GM23338 (cell line): ENCODE data around the gene AGXT. TPM values are rescaled to one million over a fixed set of nuclear protein-coding genes. Genes with fewer than 3 reads are reported as not detected.

Experiments
- ATAC-seq: fragments of 200-7000 bp; cut with Tn5 transposase; 3 replicates; pipeline ENCODE4 v1.9.1; 2020
- DNase-seq: peaks from one replicate; pipeline ENCODE4 v3.0.0-alpha.2; 2015; ENCODE audit warnings: low spot score
- H2AFZ ChIP-seq: fragments of 200-600 bp; sonication (generic); 2 replicates; pipeline ENCODE4 v1.8.0; 2016; ENCODE audit warnings: antibody characterized with exemption, mild to moderate bottlenecking, moderate library complexity
- H3F3A ChIP-seq: fragments of 200-600 bp; sonication (generic); replicated peaks from 2 replicates; pipeline ENCODE4 v1.8.0; 2017; ENCODE audit warnings: antibody characterized with exemption, mixed run types, low read depth
- H3K27ac ChIP-seq: fragments of 200-600 bp; sonication (generic); 2 replicates; pipeline ENCODE4 v1.6.1; 2016; ENCODE audit warnings: low read depth
- H3K27me3 ChIP-seq: fragments of 200-600 bp; sonication (generic); 2 replicates; pipeline ENCODE4 v1.8.0; 2016; ENCODE audit warnings: mild to moderate bottlenecking, mixed run types, moderate library complexity; ENCODE audit not compliant: insufficient read depth
- H3K36me3 ChIP-seq: fragments of 200-600 bp; sonication (generic); 2 replicates; pipeline ENCODE4 v1.8.0; 2016; ENCODE audit warnings: mild to moderate bottlenecking; ENCODE audit not compliant: insufficient read depth
- H3K4me1 ChIP-seq: fragments of 200-600 bp; sonication (generic); 2 replicates; pipeline ENCODE4 v1.8.0; 2016; ENCODE audit warnings: mild to moderate bottlenecking, moderate library complexity; ENCODE audit not compliant: insufficient read depth
- H3K4me2 ChIP-seq: fragments of 200-600 bp; sonication (generic); 2 replicates; pipeline ENCODE4 v1.7.1; 2017; ENCODE audit warnings: mixed run types
- H3K4me3 ChIP-seq: fragments of 200-600 bp; sonication (generic); 2 replicates; pipeline ENCODE4 v1.6.1; 2016; ENCODE audit warnings: mixed run types
- H3K79me2 ChIP-seq: fragments of 200-600 bp; sonication (generic); replicated peaks from 2 replicates; pipeline ENCODE4 v1.8.0; 2017; ENCODE audit warnings: mild to moderate bottlenecking; ENCODE audit not compliant: insufficient read depth
- H3K9me2 ChIP-seq: fragments of 200-600 bp; sonication (generic); 2 replicates; pipeline ENCODE4 v1.8.0; 2017; ENCODE audit not compliant: insufficient read depth
- H4K20me1 ChIP-seq: fragments of 200-600 bp; sonication (generic); replicated peaks from 2 replicates; pipeline ENCODE4 v1.8.0; 2017; ENCODE audit warnings: mild to moderate bottlenecking; ENCODE audit not compliant: insufficient read depth
- H3K27ac Mint-ChIP-seq: 2 replicates; pipeline ENCODE4 v1.8.0; 2020; ENCODE audit warnings: inconsistent platforms, mild to moderate bottlenecking, moderate library complexity, mixed read lengths
- H3K27me3 Mint-ChIP-seq: 3 replicates; pipeline ENCODE4 v1.8.0; 2022; ENCODE audit warnings: low read depth, mild to moderate bottlenecking, moderate library complexity, mixed read lengths, inconsistent platforms; ENCODE audit not compliant: insufficient read depth, poor library complexity
- H3K36me3 Mint-ChIP-seq: 3 replicates; pipeline ENCODE4 v1.8.0; 2021; ENCODE audit warnings: low read depth, mild to moderate bottlenecking, inconsistent platforms, moderate library complexity, mixed read lengths
- H3K4me1 Mint-ChIP-seq: 3 replicates; pipeline ENCODE4 v1.8.0; 2020; ENCODE audit warnings: mild to moderate bottlenecking, inconsistent platforms, mixed read lengths
- H3K4me3 Mint-ChIP-seq: 3 replicates; pipeline ENCODE4 v1.8.0; 2021; ENCODE audit warnings: moderate library complexity, mild to moderate bottlenecking, inconsistent platforms, mixed read lengths
- H3K9me3 Mint-ChIP-seq: 3 replicates; pipeline ENCODE4 v1.8.0; 2020; ENCODE audit warnings: moderate library complexity, mild to moderate bottlenecking, inconsistent platforms, mixed read lengths
- EZH2phosphoT487 ChIP-seq: fragments of 200-600 bp; sonication (generic); IDR thresholded peaks from one replicate; pipeline ENCODE4 v1.8.1; 2018; ENCODE audit warnings: antibody characterized with exemption; ENCODE audit not compliant: unreplicated experiment
- JUNB ChIP-seq: IDR thresholded peaks from one replicate; pipeline ENCODE4 v1.6.1; 2016; ENCODE audit warnings: antibody characterized with exemption; ENCODE audit not compliant: unreplicated experiment
- NANOG ChIP-seq: IDR thresholded peaks from 2 replicates; pipeline ENCODE4 v1.6.1; 2016; ENCODE audit warnings: antibody characterized with exemption, borderline replicate concordance
- POLR2AphosphoS5 ChIP-seq: IDR thresholded peaks from 2 replicates; pipeline ENCODE4 v1.6.1; 2016; ENCODE audit warnings: antibody characterized with exemption, low read depth
- STAT1 ChIP-seq: IDR thresholded peaks from one replicate; pipeline ENCODE4 v1.6.1; 2016; ENCODE audit warnings: antibody characterized with exemption; ENCODE audit not compliant: unreplicated experiment
- ZNF114 ChIP-seq: fragments of 250-450 bp; sonication (Bioruptor Pico); IDR thresholded peaks from 2 replicates; pipeline ENCODE4 v1.5.0; 2020; ENCODE audit warnings: mild to moderate bottlenecking, moderate library complexity
- ZNF331 ChIP-seq: fragments of 250-450 bp; sonication (Bioruptor Pico); IDR thresholded peaks from 2 replicates; pipeline ENCODE4 v1.5.0; 2020; ENCODE audit warnings: low read depth, mild to moderate bottlenecking, moderate library complexity
- polyA plus RNA-seq: library from polyadenylated mRNA; unstranded; fragments of >200 nt; fragmentation: Nextera tagmentation; extraction: Ambion mirVana; gene quantifications from 2 replicates; pipeline ENCODE4 v1.2.1, GENCODE V29; 2016
- total RNA-seq: library from RNA; depleted of rRNA; stranded (reverse); fragments of >200 nt; shearing (Covaris generic); gene quantifications from 2 replicates; pipeline ENCODE4 v1.2.3, GENCODE V29; 2014
- TF ChIP-seq, protein P1 (sequence below): IDR thresholded peaks from one replicate; pipeline ENCODE4 v1.6.1; 2018; ENCODE audit warnings: antibody characterized with exemption; ENCODE audit not compliant: unreplicated experiment
- TF ChIP-seq, protein P2 (sequence below): IDR thresholded peaks from 2 replicates; pipeline ENCODE4 v1.6.1; 2016; ENCODE audit warnings: antibody characterized with exemption
- TF ChIP-seq, protein P3 (sequence below), 2 experiments: fragments of 200-600 bp in 1 of 2; sonication (generic) in 1 of 2; conservative IDR thresholded peaks; 2 replicates each; pipeline versions ENCODE4 v1.5.1 to v1.6.1; 2016 to 2017; ENCODE audit warnings: antibody characterized with exemption in 2 of 2, low read depth in 2 of 2, mild to moderate bottlenecking in 2 of 2, moderate library complexity in 1 of 2

The AGXT gene
- total and polyA plus RNA-seq, 2 experiments from 2014 or later: not detected

DNA sequence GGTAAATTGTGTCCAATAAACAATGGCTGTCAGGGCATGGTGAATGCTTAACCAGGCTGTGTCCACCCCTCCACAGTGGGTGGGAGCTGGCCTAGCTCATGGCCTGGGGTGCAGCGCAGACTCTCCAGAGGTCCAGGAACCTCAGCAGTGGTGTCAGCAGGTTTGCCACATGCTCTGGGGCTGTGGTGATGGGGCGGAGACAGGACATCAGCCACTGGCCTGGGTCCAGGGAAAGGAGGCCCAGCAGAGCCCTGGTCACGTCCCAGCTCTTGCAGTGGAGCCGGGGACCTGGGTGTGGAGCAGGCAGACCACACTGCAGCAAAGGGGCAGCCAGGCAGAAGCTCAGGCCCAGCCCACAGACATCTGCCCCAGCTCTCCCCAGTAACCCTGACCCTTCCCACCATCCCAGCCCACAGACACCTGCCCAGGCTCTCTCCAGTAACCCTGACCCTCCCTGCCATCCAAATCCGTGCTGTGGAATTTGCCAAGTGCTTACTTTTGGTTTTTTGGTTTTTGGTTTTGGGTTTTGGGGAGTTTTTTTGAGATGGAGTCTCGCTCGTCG lies 34.8 kb upstream of the AGXT start (continued):
- TF ChIP-seq, protein P1, sequence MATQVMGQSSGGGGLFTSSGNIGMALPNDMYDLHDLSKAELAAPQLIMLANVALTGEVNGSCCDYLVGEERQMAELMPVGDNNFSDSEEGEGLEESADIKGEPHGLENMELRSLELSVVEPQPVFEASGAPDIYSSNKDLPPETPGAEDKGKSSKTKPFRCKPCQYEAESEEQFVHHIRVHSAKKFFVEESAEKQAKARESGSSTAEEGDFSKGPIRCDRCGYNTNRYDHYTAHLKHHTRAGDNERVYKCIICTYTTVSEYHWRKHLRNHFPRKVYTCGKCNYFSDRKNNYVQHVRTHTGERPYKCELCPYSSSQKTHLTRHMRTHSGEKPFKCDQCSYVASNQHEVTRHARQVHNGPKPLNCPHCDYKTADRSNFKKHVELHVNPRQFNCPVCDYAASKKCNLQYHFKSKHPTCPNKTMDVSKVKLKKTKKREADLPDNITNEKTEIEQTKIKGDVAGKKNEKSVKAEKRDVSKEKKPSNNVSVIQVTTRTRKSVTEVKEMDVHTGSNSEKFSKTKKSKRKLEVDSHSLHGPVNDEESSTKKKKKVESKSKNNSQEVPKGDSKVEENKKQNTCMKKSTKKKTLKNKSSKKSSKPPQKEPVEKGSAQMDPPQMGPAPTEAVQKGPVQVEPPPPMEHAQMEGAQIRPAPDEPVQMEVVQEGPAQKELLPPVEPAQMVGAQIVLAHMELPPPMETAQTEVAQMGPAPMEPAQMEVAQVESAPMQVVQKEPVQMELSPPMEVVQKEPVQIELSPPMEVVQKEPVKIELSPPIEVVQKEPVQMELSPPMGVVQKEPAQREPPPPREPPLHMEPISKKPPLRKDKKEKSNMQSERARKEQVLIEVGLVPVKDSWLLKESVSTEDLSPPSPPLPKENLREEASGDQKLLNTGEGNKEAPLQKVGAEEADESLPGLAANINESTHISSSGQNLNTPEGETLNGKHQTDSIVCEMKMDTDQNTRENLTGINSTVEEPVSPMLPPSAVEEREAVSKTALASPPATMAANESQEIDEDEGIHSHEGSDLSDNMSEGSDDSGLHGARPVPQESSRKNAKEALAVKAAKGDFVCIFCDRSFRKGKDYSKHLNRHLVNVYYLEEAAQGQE: no peak
- TF ChIP-seq JUNB (no peak), ZNF114 (CRISPR knock-in tag) (no peak), STAT1 (no peak), ZNF331 (CRISPR knock-in tag) (no peak), POLR2AphosphoS5 (no peak), NANOG (no peak), EZH2phosphoT487 (no peak)
- TF ChIP-seq, protein P2, sequence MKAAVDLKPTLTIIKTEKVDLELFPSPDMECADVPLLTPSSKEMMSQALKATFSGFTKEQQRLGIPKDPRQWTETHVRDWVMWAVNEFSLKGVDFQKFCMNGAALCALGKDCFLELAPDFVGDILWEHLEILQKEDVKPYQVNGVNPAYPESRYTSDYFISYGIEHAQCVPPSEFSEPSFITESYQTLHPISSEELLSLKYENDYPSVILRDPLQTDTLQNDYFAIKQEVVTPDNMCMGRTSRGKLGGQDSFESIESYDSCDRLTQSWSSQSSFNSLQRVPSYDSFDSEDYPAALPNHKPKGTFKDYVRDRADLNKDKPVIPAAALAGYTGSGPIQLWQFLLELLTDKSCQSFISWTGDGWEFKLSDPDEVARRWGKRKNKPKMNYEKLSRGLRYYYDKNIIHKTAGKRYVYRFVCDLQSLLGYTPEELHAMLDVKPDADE: no peak

DNA sequence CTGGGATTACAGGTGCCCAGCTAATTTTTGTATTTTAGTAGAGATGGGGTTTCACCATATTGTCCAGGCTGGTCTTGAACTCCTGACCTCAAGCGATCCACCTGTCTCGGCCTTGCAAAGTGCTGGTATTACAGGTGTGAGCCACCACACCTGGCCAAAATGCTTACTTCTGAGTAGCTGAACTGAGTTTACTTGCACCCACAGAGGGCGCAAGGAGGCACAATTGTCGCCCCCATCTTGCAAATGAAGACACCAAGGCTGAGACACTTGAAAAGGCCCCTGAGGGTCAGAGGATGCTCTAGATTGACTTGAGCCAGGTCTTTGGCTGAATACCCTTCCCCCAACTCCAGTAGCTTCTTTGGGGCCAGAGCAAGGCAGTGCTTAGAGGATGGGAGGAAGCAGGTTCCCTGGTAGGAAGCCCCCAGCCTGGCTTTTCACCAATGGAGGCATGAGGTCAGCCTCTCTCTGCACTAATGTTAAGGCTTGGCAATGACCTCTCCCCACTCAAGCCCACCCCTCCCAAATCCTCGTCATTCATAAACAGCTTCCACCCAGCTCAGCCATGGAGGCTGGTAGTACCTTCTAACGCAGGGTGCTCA lies 34.1 kb upstream of the AGXT start:
- Histone ChIP-seq H3K9me2 (no peaks in the 10 kb centered on the region), H3K4me1 (peaks cover 3% of the 10 kb centered on the region; the same call in 1 of the 2 replicates), H3K79me2 (no peaks in the 10 kb centered on the region), H3K36me3 (no peaks in the 10 kb centered on the region), H3K27ac (no peak overlapping the region), H3K4me2 (no peak overlapping the region), H2AFZ (no peak overlapping the region), H3K4me3 (no peak overlapping the region), H3F3A (no peaks in the 10 kb centered on the region), H4K20me1 (no peaks in the 10 kb centered on the region), H3K27me3 (peaks cover 24% of the 10 kb centered on the region)
- ATAC-seq (no peak), DNase-seq (peak; percentile 37)
- Mint-ChIP-seq H3K4me1 (no peaks in the 10 kb centered on the region; the same call in 2 of the 3 replicates), H3K27me3 (peaks cover 15% of the 10 kb centered on the region), H3K4me3 (no peak overlapping the region), H3K27ac (no peak overlapping the region), H3K36me3 (no peaks in the 10 kb centered on the region), H3K9me3 (no peaks in the 10 kb centered on the region)
- TF ChIP-seq POLR2AphosphoS5: no peak
- TF ChIP-seq, protein P3, sequence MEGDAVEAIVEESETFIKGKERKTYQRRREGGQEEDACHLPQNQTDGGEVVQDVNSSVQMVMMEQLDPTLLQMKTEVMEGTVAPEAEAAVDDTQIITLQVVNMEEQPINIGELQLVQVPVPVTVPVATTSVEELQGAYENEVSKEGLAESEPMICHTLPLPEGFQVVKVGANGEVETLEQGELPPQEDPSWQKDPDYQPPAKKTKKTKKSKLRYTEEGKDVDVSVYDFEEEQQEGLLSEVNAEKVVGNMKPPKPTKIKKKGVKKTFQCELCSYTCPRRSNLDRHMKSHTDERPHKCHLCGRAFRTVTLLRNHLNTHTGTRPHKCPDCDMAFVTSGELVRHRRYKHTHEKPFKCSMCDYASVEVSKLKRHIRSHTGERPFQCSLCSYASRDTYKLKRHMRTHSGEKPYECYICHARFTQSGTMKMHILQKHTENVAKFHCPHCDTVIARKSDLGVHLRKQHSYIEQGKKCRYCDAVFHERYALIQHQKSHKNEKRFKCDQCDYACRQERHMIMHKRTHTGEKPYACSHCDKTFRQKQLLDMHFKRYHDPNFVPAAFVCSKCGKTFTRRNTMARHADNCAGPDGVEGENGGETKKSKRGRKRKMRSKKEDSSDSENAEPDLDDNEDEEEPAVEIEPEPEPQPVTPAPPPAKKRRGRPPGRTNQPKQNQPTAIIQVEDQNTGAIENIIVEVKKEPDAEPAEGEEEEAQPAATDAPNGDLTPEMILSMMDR (conservative IDR thresholded peaks at IDR 0.05; ENCODE audit: low read depth in 2 of 2): peak in 1 of 2 experiments; percentile 54; a peak in 3 of 4 replicates
